Body of pancreas (tissue), 4 donors: Measurements from ENCODE around the gene VSTM4. TPM values are rescaled to one million over a fixed set of nuclear protein-coding genes. Genes with fewer than 3 reads are reported as not detected.

Source experiments
- ATAC-seq: fragments of 150-250 bp; one replicate; pipeline ENCODE4 v1.9.1; 2016
- DNase-seq, 4 donors: peaks; one replicate each; pipeline ENCODE4 v3.0.0-alpha.2; 2019
- H3K27ac ChIP-seq, 4 donors: fragments of 200-600 bp; sonication (generic); 1 replicate in 3 of 4; 2 replicates in 1 of 4; pipeline versions ENCODE4 v1.5.1 to v1.6.1; 2016 to 2019; ENCODE audit warnings: mild to moderate bottlenecking in 1 of 4, mixed read lengths in 1 of 4, moderate library complexity in 1 of 4
- H3K27me3 ChIP-seq, 2 donors: fragments of 200-600 bp; sonication (generic); one replicate each; pipeline ENCODE4 v1.6.0; 2016; ENCODE audit warnings: mild to moderate bottlenecking in 1 of 2
- H3K36me3 ChIP-seq, 2 donors: fragments of 200-600 bp; sonication (generic); replicated peaks in 1 of 2; 2 replicates each; pipeline ENCODE4 v1.5.1; 2016; ENCODE audit warnings: low read depth in 2 of 2; ENCODE audit not compliant: insufficient read depth in 1 of 2
- H3K4me1 ChIP-seq: fragments of 200-600 bp; sonication (generic); one replicate; pipeline ENCODE4 v1.6.0; 2016
- H3K4me3 ChIP-seq, 2 donors: fragments of 200-600 bp; sonication (generic); 1 replicate in 1 of 2; 2 replicates in 1 of 2; pipeline ENCODE4 v1.5.1; 2016 to 2019
- H3K9me3 ChIP-seq, 3 donors: fragments of 200-600 bp; sonication (generic); 1 replicate in 2 of 3; 2 replicates in 1 of 3; pipeline ENCODE4 v1.5.1; 2016
- POLR2A ChIP-seq, 3 donors: fragments of 450-650 bp; IDR thresholded peaks; one replicate each; pipeline ENCODE4 v1.6.1; 2016; ENCODE audit warnings: antibody characterized with exemption in 3 of 3, mild to moderate bottlenecking in 2 of 3
- WGBS, 2 donors: methylation state at CpG; one replicate each; pipeline ENCODE4 v1.1.5; 2017; 5-methylcytosine and 5-hydroxymethylcytosine counted together
- intact Hi-C: fragments of 100-400 bp; cut with DNase I; formaldehyde crosslinking; loops from one replicate; pipeline ENCODE4 v1.15.1; 2023
- total RNA-seq, 2 donors: library from RNA; depleted of rRNA; stranded (reverse); fragments of >200 nt; gene quantifications; one replicate each; pipeline ENCODE4 v1.1.0, GENCODE V29; 2016
- TF ChIP-seq, protein P1 (sequence below), 7 experiments: fragments of 450-650 bp in 4 of 7; fragments of 200-600 bp in 3 of 7; sonication (generic) in 3 of 7; IDR thresholded peaks; one replicate each; pipeline ENCODE4 v1.5.1; 2016 to 2019; ENCODE audit warnings: antibody characterized with exemption in 7 of 7

VSTM4 gene
- total RNA-seq, 2 donors from 2014 or later: 3.4 to 5.6 TPM

DNA sequence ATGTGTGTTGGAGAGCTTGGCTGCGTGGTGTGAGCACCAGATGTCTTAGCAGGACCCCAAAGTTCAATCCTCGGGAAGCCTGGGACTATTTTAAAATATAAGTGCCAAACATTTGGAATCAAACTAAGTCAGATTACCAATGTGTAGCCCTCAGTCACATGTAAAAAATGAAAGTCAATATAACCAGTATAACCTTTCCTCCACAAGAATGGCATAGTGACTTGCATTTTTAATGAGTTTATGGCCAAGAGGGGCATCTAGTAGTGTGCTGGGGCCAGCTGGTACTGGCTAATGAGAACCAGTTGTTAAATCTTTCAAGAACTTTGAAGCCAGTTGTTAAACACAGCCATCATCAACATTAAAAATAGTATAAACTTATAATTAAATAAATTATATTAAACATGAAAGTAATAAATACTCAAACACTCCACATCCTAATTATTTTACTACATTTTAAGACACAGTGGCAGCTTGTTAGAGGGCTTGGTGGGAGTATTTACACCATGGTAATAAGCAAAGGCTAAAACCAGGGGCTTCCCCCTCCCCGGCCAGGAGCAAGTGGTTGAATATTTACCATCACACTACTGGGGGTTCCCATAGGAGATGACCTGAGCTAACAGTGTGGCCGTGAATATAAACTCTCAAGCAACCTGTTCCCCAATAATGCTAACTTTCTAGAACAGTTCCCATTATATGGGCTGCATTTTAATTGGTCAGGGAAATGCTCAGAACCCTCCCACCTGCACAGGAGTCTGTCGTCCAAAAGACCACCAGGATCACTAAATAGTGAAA is 26.4 kb upstream of the VSTM4 start:
- no peak overlapping the region for H3K27ac ChIP-seq
- ATAC-seq (no peak), DNase-seq (no peak)
- WGBS, 2 donors: 58 to 66% methylated on average over 5 of the region's 5 CpGs
- H3K27me3 ChIP-seq: no peaks in the 10 kb centered on the region
- H3K4me3 ChIP-seq: no peak overlapping the region
- H3K36me3 ChIP-seq: no peaks in the 10 kb centered on the region
- no peak for TF ChIP-seq POLR2A (IDR thresholded peaks at IDR 0.05)
- TF ChIP-seq, protein P1, sequence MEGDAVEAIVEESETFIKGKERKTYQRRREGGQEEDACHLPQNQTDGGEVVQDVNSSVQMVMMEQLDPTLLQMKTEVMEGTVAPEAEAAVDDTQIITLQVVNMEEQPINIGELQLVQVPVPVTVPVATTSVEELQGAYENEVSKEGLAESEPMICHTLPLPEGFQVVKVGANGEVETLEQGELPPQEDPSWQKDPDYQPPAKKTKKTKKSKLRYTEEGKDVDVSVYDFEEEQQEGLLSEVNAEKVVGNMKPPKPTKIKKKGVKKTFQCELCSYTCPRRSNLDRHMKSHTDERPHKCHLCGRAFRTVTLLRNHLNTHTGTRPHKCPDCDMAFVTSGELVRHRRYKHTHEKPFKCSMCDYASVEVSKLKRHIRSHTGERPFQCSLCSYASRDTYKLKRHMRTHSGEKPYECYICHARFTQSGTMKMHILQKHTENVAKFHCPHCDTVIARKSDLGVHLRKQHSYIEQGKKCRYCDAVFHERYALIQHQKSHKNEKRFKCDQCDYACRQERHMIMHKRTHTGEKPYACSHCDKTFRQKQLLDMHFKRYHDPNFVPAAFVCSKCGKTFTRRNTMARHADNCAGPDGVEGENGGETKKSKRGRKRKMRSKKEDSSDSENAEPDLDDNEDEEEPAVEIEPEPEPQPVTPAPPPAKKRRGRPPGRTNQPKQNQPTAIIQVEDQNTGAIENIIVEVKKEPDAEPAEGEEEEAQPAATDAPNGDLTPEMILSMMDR (IDR thresholded peaks at IDR 0.05): no peak
- H3K9me3 ChIP-seq: no peaks in the 10 kb centered on the region
- intact Hi-C loops: no loop called here
- no peaks in the 10 kb centered on the region for H3K4me1 ChIP-seq

DNA sequence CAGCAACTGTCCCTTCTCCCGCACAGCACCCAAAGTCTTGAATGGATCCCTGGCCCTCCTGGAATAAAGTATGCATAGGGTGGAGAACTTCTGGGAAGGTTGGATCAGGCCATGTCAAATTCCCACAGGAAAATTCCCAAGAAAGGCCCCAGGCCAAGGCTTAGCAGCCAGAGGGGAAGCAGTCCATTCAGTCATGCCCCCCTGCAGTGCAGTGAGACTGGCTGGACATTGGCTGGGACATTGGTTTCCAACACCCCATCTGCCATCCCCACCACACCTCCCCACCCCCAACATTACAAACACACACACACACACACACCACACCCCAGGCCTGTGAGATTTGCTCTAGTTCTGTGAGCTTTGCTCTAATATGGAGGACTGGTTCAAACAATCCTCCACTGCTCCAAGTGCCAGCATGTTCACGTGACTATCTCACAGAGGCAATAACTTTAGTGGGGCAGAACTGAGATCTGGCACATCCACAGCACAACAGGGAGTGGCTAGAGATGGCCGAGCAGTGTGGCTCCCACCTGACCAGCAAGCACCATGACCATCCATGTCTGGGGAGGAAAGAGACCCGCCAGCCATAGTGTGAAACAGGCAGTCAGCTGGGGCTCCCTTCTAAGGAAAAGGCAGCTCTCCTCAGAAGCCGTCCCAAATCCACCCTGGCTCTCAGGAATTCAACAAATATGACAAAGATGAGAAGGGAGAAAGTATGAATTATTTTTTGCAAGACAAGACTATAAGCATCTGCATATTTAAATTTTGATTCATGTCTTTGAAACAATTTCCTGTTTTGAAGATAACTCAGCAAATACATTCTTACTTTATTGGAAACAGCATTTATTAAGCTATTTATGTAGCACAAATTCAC is 25.2 kb upstream of the VSTM4 start:
- ATAC-seq: no peak
- H3K36me3 ChIP-seq: no peaks in the 10 kb centered on the region
- no peak for TF ChIP-seq POLR2A (IDR thresholded peaks at IDR 0.05)
- TF ChIP-seq, protein P1 (IDR thresholded peaks at IDR 0.05): no peak
- no peak for DNase-seq
- H3K27me3 ChIP-seq: no peaks in the 10 kb centered on the region
- no peaks in the 10 kb centered on the region for H3K4me1 ChIP-seq
- 75 to 81% methylated on average over 4 to 5 of the region's 5 CpGs for WGBS, 2 donors
- no peak overlapping the region for H3K4me3 ChIP-seq
- H3K27ac ChIP-seq: no peak overlapping the region
- intact Hi-C loops: no loop called here
- no peaks in the 10 kb centered on the region for H3K9me3 ChIP-seq

DNA sequence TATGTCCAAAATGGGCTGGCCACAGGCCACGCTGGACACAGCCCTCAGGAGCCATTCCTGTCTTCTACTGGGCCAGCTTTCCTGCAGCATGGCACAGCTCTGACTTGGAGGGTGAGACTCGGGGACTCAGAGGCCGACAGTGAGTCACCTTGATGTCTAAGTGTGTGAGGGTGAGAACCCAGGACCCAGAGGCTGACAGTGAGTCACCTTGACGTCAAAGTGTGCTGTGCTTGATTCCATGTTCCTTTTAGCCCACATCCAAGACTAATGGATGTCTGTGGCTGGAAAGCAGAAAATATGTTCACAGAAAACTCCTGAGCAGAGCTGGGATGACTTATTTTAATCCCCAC is 24.5 kb upstream of the VSTM4 start:
- H3K4me1 ChIP-seq: no peaks in the 10 kb centered on the region
- ATAC-seq (no peak), DNase-seq (no peak)
- no peak overlapping the region for H3K27ac ChIP-seq
- H3K27me3 ChIP-seq: no peaks in the 10 kb centered on the region
- intact Hi-C loops: no loop called here
- H3K4me3 ChIP-seq: no peak overlapping the region
- TF ChIP-seq, protein P1 (IDR thresholded peaks at IDR 0.05): no peak
- TF ChIP-seq POLR2A (IDR thresholded peaks at IDR 0.05): no peak
- no peaks in the 10 kb centered on the region for H3K36me3 ChIP-seq
- WGBS, 2 donors: 72 to 78% methylated on average over 3 to 4 of the region's 4 CpGs
- no peaks in the 10 kb centered on the region for H3K9me3 ChIP-seq

DNA sequence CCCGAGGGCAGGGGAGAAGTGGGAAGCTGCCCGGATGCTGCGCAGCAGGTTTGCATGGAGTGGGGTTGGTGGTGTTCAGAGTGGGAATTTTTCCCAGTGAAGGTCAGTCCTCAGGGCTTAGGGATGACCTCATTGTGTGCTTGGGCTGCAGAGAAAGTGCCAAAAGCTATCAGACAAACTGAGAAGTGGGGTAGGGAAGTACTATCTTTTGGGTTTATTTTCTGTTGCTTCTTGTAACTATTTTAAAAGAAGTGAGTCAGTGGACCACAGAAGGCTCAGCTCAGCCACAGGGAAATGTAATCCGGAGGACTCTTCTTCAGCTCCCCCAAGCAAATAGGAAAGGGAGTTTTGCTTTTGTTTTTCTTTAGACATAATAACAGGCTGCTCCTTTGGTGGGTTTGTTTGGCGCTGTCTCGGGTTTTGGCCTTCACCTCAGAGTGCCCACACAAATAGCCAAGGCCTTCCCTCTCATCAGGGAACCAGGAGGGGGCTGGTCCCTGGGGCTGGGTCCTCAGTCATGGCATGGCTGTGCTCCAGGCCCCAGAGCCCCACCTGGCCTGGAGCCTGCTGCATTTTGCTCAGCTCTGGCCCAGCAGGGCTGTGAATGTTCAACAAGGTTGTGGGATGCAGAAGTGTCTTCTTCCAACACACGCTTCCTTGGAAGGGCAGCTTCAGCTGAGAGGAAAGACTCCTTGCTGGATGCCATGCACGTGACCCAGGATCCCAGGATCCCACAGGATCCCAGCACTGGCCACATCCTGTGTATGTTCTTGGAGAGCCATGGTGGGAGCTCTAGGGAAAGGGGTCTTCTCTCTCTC is 23.9 kb upstream of the VSTM4 start:
- no peaks in the 10 kb centered on the region for H3K9me3 ChIP-seq
- TF ChIP-seq POLR2A (IDR thresholded peaks at IDR 0.05): no peak
- TF ChIP-seq, protein P1 (IDR thresholded peaks at IDR 0.05): no peak

More for the DNA sequence above, 23.9 kb upstream of the VSTM4 start:
- ATAC-seq (no peak), DNase-seq (peak in 1 of 4 donors; percentile 7)
- Histone ChIP-seq H3K36me3 (no peaks in the 10 kb centered on the region), H3K27me3 (no peaks in the 10 kb centered on the region), H3K4me1 (no peaks in the 10 kb centered on the region), H3K27ac (peak overlapping the region in 1 of 4 donors; percentile 10), H3K4me3 (no peak overlapping the region)
- intact Hi-C loops: no loop called here
- 42 to 54% methylated on average over 6 to 8 of the region's 8 CpGs for WGBS, 2 donors
